ENCODE data around the gene CDH9.

DNA sequence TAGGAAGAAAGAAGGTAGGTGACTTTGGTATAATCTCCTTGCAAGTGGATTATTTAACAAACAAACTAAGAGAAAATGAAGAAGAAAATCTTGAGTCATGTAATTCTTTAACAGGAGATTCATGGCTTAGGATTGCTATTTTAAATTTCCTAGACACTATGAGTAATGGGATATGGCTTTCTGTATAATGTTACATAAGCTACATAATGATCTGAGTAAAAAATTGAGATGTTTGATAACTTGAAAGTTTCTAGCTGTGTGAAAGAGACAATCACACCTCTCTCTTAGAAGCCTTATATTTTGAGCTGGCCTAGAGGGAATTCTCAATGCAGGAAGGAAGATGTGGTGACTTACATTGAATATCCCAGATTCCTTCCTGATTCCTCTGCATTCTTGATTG, 92.5 kb downstream of the CDH9 start:
- TF ChIP-seq CAMTA2 (CRISPR knock-in tag; conservative IDR thresholded peaks at IDR 0.05) (no peak), BHLHE40 (IDR thresholded peaks at IDR 0.05; ENCODE audit: low read length) (no peak), EP300 (IDR thresholded peaks at IDR 0.05; ENCODE audit: low read length) (no peak), SMARCB1 (IDR thresholded peaks at IDR 0.05; ENCODE audit: insufficient read length, low read depth) (no peak), ZFX (CRISPR knock-in tag; IDR thresholded peaks at IDR 0.05) (no peak), ZNF174 (CRISPR knock-in tag; IDR thresholded peaks at IDR 0.05) (no peak), SMC3 (conservative IDR thresholded peaks at IDR 0.05; ENCODE audit: insufficient read depth, low read depth, low read length) (no peak), NCOR1 (IDR thresholded peaks at IDR 0.05) (no peak), POLR2A (conservative IDR thresholded peaks at IDR 0.05) (no peak), ZNF12 (CRISPR knock-in tag; IDR thresholded peaks at IDR 0.05) (no peak), PHF8 (IDR thresholded peaks at IDR 0.05; ENCODE audit: borderline replicate concordance, low read length) (no peak)
- TF ChIP-seq, protein P1, sequence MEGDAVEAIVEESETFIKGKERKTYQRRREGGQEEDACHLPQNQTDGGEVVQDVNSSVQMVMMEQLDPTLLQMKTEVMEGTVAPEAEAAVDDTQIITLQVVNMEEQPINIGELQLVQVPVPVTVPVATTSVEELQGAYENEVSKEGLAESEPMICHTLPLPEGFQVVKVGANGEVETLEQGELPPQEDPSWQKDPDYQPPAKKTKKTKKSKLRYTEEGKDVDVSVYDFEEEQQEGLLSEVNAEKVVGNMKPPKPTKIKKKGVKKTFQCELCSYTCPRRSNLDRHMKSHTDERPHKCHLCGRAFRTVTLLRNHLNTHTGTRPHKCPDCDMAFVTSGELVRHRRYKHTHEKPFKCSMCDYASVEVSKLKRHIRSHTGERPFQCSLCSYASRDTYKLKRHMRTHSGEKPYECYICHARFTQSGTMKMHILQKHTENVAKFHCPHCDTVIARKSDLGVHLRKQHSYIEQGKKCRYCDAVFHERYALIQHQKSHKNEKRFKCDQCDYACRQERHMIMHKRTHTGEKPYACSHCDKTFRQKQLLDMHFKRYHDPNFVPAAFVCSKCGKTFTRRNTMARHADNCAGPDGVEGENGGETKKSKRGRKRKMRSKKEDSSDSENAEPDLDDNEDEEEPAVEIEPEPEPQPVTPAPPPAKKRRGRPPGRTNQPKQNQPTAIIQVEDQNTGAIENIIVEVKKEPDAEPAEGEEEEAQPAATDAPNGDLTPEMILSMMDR (IDR thresholded peaks at IDR 0.05 in 2 of 3, conservative IDR thresholded peaks at IDR 0.05 in 1 of 3; ENCODE audit: insufficient read depth in 2 of 3, low read depth in 1 of 3, low read length in 3 of 3), result no peak
- TF ChIP-seq, protein P2, sequence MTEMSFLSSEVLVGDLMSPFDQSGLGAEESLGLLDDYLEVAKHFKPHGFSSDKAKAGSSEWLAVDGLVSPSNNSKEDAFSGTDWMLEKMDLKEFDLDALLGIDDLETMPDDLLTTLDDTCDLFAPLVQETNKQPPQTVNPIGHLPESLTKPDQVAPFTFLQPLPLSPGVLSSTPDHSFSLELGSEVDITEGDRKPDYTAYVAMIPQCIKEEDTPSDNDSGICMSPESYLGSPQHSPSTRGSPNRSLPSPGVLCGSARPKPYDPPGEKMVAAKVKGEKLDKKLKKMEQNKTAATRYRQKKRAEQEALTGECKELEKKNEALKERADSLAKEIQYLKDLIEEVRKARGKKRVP (CRISPR knock-in tag; IDR thresholded peaks at IDR 0.05), result no peak
